Kidney glomerular epithelial cell (primary cell): ENCODE measurements around the gene ADAM17.
"Not testable (repeated sequence)": the region's sequence is repeated elsewhere in the genome, so short reads cannot be mapped to it uniquely, and the experiment has no call there.

Source experiments
- DNase-seq: peaks from one replicate; lab custom pipeline; 2025; lab: John Stamatoyannopoulos, UW

ADAM17 gene

DNA sequence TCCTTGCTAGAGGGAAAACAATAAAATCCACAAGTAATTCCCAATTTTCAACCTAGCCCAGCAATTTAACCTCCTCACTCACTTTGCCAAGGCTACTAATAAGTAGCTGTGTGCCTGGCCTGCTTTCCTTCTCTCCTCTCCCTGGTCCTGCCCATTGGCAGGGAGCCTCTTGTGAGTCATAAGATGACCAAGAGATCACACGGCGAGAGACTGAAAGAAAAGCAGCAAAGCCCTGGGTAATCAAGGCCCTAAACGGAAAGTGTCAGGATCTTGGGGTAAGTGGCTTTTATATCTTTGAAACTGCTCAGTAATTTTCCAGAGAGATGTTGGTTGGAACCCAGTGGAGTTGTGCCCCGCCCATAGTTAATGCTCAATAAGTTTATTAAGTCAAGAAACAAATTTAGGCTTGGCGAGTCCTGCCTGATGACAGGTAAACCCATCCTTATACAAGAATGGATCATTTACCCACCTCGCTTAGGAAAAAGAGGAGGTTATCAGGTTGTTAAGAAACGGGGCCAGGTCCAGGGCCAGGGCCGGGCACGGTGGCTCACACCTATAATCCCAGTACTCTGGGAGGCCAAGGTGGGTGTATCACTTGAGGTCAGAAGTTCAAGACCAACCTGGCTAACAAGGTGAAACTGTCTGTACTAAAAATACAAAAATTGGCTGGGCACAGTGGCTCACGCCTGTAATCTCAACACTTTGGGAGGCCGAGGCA lies 10.0 kb upstream of the ADAM17 start:
- peak; percentile 82 for DNase-seq

GRCh38 chr2:9560628-9561027 lies 5.0 kb upstream of the ADAM17 start:
- DNase-seq = no peak

DNA sequence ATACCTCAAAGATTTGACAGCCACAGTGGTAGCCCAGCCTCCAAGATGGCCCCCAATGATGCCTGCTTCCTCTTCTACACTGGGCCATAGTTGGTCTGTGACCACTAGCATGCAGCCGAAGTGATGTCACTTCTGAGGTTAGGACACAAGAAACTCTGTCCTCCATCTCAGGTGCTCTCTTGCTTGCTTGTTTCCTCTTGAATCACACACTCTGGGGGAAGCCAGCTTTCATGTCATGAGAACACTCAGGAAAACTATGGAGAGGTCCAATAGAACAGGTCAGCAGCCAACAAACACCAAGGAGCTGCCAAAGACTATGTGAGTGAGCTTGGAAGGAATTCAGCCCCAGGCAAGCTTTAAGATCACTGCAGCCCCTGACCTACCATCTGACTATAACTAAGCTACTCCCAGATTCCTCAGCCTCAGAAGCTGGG lies 3.3 kb upstream of the ADAM17 start:
- no peak for DNase-seq

- DNase-seq = no peak
Measured at GRCh38 chr2:9556121-9556743, 602 bp upstream of the ADAM17 start.

DNA sequence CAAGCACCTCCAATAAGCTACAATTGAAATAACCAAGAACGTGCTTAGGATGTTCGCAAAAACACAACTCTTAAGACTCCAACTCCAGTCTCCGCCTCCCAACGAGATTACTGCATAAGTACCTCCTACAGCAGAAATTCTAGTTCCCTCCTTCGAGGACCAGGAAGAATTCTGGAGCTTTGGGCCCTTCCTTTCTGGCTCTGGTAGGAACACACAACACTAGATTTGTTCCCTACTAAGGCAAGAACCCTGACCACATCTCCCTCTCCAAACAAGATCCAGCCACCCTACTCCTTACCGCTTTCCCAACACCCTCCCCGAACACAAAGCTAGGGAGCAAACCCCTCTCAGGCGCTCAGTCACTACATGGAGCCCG lies 721 bp downstream of the ADAM17 start:
- peak; percentile 37 for DNase-seq

GRCh38 chr2:9552219-9553178 lies 3.1 kb downstream of the ADAM17 start:
- DNase-seq = no peak

- not testable (repeated sequence) for DNase-seq
Measured at GRCh38 chr2:9550859-9551391, 4.7 kb downstream of the ADAM17 start.

GRCh38 chr2:9549420-9549819 lies 6.2 kb downstream of the ADAM17 start:
- DNase-seq = no peak

DNA sequence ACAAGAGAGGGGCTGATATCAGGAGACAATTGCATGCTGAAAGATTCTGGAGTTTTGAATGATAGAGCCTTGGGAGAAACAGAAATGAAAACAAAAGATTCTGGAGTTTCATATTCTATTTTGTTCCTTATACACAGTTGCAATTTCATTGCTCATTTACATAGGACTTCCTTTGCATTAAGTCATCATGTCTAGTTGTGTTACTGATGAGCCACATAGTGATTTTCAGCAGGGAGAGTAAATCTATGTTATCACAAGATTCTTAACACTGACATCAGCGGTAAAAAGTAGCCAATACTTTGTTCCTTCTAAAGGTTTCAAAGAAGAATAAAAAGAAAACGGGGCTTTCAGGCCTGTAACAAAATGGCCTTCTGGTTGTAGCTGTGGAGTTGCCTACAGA lies 7.1 kb downstream of the ADAM17 start:
- no peak for DNase-seq

DNA sequence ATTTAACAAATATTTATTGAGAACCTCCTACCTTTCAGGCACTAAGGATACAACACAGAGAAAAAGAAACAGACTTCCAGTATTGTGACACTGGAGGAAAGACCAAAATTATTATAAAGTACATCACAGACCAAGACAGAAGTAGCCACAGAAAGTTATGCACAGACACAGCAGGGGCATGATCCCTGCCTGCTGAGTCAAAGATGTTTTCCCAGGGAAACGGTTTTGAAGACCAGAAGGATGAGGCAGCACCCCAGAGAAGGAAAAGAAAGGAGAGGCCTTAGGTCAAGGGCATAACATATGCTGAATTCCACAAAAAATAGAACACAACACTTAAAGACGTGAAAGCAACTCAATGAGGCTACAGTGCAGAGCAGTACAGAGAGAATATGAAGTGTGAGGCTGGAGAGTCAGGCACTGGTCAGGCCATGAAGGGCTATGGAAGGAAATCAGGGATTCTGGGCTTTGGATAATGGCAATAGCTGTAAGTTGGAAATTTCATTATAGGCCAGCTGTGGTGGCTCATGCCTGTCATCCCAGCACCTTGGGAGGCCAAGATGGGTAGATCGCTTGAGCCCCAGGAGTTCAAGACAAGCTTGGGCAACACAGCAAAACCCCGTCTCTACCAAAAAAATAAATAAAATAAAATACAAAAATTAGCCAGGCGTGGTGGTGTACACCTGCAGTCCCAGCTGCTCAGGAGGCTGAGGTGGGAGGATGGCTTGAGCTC lies 8.2 kb downstream of the ADAM17 start:
- no peak for DNase-seq

- no peak for DNase-seq
Measured at GRCh38 chr2:9545502-9545901, 10.1 kb downstream of the ADAM17 start.

DNA sequence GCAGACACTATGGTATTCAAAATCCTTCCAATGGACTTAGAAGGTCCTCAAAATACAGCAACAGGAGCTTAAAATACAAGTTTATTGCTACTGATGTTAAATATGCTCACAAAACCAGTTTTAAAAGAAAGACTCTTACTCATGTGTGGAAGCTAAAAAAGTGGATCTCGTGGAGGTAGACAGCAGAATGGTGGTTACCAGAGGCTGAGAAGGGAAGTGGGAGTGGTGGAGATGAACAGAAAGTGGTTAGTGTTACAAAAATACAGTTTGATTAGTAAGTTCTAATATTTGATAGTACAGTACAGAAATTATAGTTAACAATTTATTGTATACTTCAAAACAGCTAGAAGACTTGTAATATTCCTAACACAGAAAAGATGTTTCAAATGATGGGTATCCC lies 12.1 kb downstream of the ADAM17 start:
- DNase-seq = no peak

DNA sequence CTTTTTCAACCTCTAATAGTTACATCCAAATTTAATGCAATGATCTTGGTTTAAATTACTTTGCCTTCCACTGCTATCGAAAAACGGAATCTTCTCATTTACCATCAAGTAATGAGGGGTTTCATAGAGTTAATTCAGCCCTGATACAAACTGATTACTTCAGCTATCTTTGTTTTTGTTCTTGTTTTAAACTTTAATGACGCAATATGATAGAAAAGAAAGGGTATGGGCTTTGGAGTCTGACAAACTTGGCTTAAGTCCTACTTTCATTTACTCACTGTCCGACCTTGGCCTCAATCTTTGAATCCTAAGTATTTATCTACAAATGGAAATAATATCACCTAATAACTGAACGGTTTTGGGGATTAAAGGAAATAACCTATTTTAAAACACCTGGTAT lies 16.1 kb downstream of the ADAM17 start:
- DNase-seq = no peak

DNA sequence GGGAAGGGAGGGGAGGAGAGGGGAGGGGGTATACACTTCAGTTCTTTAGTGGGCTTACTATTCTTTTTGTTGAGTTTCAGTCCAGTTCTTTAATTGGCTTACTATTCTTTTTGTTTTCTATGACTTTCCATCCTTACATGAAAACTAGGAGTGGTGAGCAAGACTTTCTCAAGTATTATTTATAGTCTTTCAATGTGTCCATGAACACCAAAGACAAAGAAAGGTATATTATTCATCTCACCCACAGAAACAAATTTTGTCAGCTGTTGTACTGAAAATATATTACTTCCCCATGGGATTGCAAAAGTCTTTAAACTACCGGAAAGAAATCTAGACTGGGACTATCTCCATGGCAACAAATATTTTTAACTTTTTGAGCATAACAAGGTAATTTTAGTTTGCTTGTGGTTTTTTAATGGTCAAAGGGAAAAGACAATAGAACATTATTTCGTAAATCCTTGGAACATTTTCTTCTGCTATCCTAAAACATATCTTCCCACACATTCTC lies 17.6 kb downstream of the ADAM17 start:
- no peak for DNase-seq

DNA sequence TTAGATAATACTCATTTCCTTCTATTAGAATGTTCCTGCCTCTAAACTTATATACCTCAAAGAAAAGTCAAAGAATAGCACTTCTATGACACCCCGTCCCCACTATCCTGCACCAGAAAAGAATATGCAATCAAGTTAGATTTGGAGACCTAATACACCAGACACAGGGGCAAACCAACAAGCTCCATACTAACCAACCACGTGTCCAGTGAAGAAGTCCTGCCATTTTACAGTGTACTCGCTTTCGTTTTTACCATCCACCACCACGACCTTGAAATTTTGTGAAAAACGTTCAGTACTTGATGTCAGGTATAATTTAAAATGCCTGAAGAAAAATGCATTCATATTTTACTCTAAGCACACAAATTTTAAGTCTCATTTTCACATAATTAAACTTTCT lies 19.1 kb downstream of the ADAM17 start:
- no peak for DNase-seq

DNA sequence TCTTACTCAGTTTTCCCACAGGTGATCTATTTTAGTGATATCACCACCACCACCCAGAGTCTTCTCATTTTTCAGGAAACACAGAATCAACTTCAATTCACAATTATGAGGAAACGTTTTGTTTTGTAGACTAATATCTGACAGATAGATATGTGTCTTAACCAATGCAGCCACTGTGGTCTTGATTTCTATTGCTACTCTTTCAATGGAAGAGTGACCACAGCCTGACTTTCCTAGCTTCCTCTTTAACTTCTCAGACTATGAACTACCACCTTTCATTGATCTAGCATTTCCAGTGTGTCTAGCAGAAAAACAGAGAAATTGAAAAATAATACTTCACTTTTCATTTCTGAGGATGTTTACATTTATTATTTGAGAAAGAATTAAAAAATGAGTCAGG lies 20.5 kb downstream of the ADAM17 start:
- no peak for DNase-seq

DNA sequence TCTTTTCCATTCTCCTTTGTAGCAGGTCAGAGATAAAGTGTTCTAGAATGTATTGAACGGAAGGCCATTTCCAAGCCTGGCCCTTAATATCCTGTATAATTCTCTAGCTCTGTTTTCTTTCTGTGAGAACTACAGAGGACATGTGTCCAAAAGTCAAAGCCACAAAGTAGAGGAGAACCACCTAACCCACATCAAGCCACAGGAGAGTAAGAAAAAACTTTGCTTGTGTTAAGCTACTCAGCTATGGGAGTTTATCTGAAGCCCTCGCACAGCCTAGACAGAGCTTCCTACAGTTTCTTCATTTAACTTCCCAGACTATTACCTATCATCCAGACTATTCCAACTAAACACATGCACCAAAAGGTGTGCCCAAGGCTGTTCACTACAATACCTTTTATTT lies 22.0 kb downstream of the ADAM17 start:
- no peak for DNase-seq

DNA sequence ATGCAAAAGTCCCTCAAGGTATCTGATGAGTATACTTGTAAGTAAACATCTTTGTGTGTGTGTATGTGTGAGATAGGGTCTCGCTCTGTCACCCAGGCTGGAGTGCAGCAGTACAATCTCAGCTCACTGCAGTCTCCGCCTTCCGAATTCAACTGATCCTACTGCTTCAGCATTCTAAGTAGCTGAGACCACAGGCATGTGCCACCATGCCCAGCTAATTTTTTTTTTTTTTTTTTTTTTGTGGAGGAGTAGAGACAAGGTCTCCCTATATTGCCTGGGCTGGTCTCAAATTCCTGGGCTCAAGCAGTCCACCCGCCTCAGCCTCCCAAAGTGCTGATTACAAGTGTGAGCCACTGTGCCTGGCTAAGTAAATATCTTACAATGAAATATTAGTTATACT lies 23.2 kb downstream of the ADAM17 start:
- no peak for DNase-seq

DNA sequence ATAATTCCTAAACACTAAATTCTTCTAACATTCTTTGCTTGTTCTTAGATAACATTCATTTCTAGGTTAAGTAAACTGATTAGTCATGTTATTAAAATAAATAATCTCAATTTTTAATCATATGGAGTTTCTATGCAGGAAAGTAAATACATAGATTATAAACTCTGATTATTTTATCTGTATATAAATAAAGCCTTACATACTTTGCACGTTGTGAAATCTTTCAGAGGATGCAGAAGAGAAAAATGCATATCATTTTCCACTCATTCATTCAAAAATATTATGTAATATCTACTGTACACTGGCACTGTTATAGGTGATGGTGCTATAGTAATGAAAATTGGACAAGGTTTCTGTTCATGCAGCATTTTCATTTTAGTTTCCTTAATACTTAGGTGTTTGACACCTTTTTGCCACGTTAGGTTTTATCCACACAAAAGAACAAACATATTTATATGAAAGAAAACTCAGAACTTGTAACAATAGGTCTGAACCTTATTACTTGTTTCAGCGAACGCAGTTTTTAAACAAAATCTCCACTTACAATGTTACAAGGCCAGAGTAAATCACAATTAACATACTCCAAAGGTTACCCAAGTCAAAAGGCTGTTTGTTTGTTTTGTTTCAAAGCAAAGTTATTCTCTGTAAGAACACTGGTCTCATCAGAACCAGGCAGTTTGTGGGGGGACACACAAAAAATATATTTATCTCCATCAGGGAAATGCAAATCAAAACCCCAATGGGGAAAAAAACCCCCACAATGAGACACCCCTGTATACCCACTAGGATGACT lies 27.4 kb downstream of the ADAM17 start:
- no peak for DNase-seq

DNA sequence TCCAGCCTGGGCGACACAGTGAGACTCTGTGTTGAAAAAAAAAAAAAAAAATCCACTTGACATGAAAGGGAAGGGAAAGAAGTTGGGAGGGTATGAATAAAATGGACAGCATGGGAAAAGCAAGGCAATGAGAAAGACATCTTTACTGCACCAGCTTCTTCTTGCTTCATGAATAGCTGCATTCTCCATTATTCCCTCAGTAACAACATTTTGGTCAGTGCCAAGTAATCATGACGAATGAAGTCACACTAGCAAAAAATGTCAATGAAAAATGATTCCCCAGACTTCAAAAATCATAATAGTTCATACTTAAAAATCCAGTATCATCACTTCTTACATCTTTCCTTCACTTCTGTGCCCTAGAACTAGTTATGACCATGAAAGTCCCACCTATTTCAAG lies 30.4 kb downstream of the ADAM17 start:
- DNase-seq = no peak

DNA sequence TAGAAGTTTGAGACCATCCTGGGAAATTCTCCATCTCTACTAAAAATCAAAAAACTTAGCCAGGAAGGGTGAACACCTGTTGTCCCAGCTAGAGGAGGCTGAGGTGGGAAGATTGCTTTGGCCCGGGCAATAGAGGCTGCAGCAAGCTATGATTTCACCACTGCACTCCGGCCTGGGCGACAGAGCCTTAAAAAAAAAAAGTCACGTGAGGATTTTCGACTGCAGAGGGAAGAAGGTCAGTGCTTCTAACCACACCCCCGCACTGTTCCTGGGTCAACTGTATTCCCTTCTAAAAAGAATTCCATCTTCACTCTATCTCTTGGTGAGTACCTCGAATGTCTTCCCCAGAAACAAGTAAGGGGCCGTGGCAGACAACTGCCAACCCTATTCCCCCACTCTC lies 31.3 kb downstream of the ADAM17 start:
- no peak for DNase-seq
